HepG2 (cell line): ENCODE results near the gene CARD8. TPM values are rescaled to one million over a fixed set of nuclear protein-coding genes. Genes with fewer than 3 reads are reported as not detected.
A peak's percentile ranks its signal among the peaks of the same experiment; 100 is the strongest.

Experiments
- ATF4 ChIP-seq, 2 experiments: fragments of 450-650 bp in 1 of 2; sonication (generic) in 1 of 2; formaldehyde crosslinking; IDR thresholded peaks; 2 replicates each; pipeline versions ENCODE4 v1.5.0 to v1.8.0; 2020 to 2022; ENCODE audit warnings: mild to moderate bottlenecking in 1 of 2, missing genetic modification reagents in 1 of 2
- GATAD1 ChIP-seq: IDR thresholded peaks from 2 replicates; pipeline ENCODE4 v1.6.1; 2016; ENCODE audit warnings: missing genetic modification reagents, missing compliant biosample characterization
- IKZF5 ChIP-seq: IDR thresholded peaks from 2 replicates; pipeline ENCODE4 v1.6.1; 2018; ENCODE audit warnings: missing genetic modification reagents, mild to moderate bottlenecking, missing compliant biosample characterization
- KLF6 ChIP-seq: IDR thresholded peaks from 2 replicates; pipeline ENCODE4 v1.8.0; 2016; ENCODE audit warnings: missing biosample characterization, missing genetic modification reagents
- MTF2 ChIP-seq: sonication (generic); formaldehyde crosslinking; IDR thresholded peaks from 2 replicates; pipeline ENCODE4 v1.5.0; 2020; ENCODE audit warnings: missing genetic modification reagents, borderline replicate concordance
- TBP ChIP-seq: sonication (generic); formaldehyde crosslinking; IDR thresholded peaks from 2 replicates; pipeline ENCODE4 v1.5.0; 2020; ENCODE audit warnings: missing genetic modification reagents
- THRA ChIP-seq: sonication (generic); formaldehyde crosslinking; IDR thresholded peaks from 2 replicates; pipeline ENCODE4 v1.4.0; 2020; ENCODE audit warnings: missing genetic modification reagents, borderline replicate concordance
- ZBTB42 ChIP-seq: sonication (generic); formaldehyde crosslinking; IDR thresholded peaks from 2 replicates; pipeline ENCODE4 v1.5.0; 2020; ENCODE audit warnings: mild to moderate bottlenecking, missing genetic modification reagents
- ZNF318 ChIP-seq: sonication (generic); formaldehyde crosslinking; IDR thresholded peaks from 2 replicates; pipeline ENCODE4 v1.4.0; 2020; ENCODE audit warnings: mild to moderate bottlenecking, missing genetic modification reagents
- ZNF574 ChIP-seq: sonication (generic); formaldehyde crosslinking; IDR thresholded peaks from 2 replicates; pipeline ENCODE4 v1.4.0; 2020; ENCODE audit warnings: missing genetic modification reagents
- ZNF616 ChIP-seq: sonication (generic); formaldehyde crosslinking; IDR thresholded peaks from 2 replicates; pipeline ENCODE4 v1.5.0; 2020; ENCODE audit warnings: low read depth, mild to moderate bottlenecking, missing genetic modification reagents
- ZNF784 ChIP-seq: sonication (generic); formaldehyde crosslinking; IDR thresholded peaks from 2 replicates; pipeline ENCODE4 v1.5.1; 2020; ENCODE audit warnings: missing genetic modification reagents, mild to moderate bottlenecking, borderline replicate concordance
- polyA plus RNA-seq, 8 experiments: library from polyadenylated mRNA; depleted of rRNA in 3 of 8; stranded (reverse) in 7 of 8; unstranded in 1 of 8; fragments of >200 nt; fragmentation: Illumina TruSeq in 4 of 8; extraction: Trizol in 4 of 8; gene quantifications; 2 replicates each; pipeline versions ENCODE4 v1.2.1 to v1.2.3, GENCODE V29; 2011 to 2016; ENCODE audit warnings: low read depth in 4 of 8, missing spikeins in 1 of 8, mixed read lengths in 1 of 8; ENCODE audit not compliant: insufficient read depth in 1 of 8
- total RNA-seq, 5 experiments: library from RNA; depleted of rRNA; stranded (reverse); fragments of >200 nt; fragmentation: Illumina TruSeq; extraction: Trizol; gene quantifications; 2 replicates each; pipeline ENCODE4 v1.2.3, GENCODE V29; 2016; ENCODE audit warnings: low read depth in 1 of 5

Gene CARD8
- total and polyA plus RNA-seq, 2 of the 13 experiments (the other 11 are each of a cell fraction or from before 2014, with no cell fraction given) = 15.0 to 19.2 TPM

- TF ChIP-seq ZNF574 (CRISPR knock-in tag) (no peak), GATAD1 (CRISPR knock-in tag) (no peak), IKZF5 (CRISPR knock-in tag) (peak; percentile 58; the same call in 1 of the 2 replicates), ZNF318 (CRISPR knock-in tag) (no peak), TBP (no peak), ATF4 (CRISPR knock-in tag; IDR thresholded peaks at IDR 0.05) (no peak), ZBTB42 (no peak), MTF2 (no peak), ZNF616 (no peak), KLF6 (peak; percentile 62; the same call in 1 of the 2 replicates), ZNF784 (CRISPR knock-in tag) (no peak; the same call in 1 of the 2 replicates), THRA (CRISPR knock-in tag) (0 out of 2 replicates have a peak, but pooled peaks have one; percentile 24)
Measured at GRCh38 chr19:48290771-48291488, 35.2 kb upstream of the CARD8 start (continued).
